KOPT-K1 (cell line): Measurements from ENCODE around the gene CERS6.

Source experiments
- H3K27ac ChIP-seq: fragments of 200-600 bp; sonication (generic); 2 replicates; pipeline ENCODE4 v1.5.1; 2016; ENCODE audit warnings: antibody characterized with exemption, mild to moderate bottlenecking, low read depth, low read length; ENCODE audit not compliant: poor library complexity, severe bottlenecking
- H3K36me3 ChIP-seq: fragments of 200-600 bp; sonication (generic); 2 replicates; pipeline ENCODE4 v1.5.1; 2017; ENCODE audit warnings: antibody characterized with exemption, mild to moderate bottlenecking, low read length, moderate library complexity; ENCODE audit not compliant: insufficient read depth
- H3K9me3 ChIP-seq: fragments of 200-600 bp; sonication (generic); 2 replicates; pipeline ENCODE4 v1.5.1; 2017; ENCODE audit warnings: antibody characterized with exemption, low read length, mild to moderate bottlenecking; ENCODE audit not compliant: insufficient read depth, poor library complexity, severe bottlenecking

Gene CERS6

GRCh38 chr2:168454737-168455644 is 1.1 kb upstream of the CERS6 start:
- H3K9me3 ChIP-seq, result no peaks in the 10 kb centered on the region
- peak overlapping the region; percentile 84 for H3K27ac ChIP-seq
- H3K36me3 ChIP-seq, result no peaks in the 10 kb centered on the region

- Histone ChIP-seq H3K27ac (peak overlapping the region; percentile 84), H3K9me3 (no peaks in the 10 kb centered on the region)
Measured at GRCh38 chr2:168456521-168457189, 583 bp downstream of the CERS6 start.

GRCh38 chr2:168457190-168457895 is 1.3 kb downstream of the CERS6 start:
- H3K27ac ChIP-seq, result peak overlapping the region; percentile 84
- H3K36me3 ChIP-seq, result no peaks in the 10 kb centered on the region
- H3K9me3 ChIP-seq, result no peaks in the 10 kb centered on the region

More at GRCh38 chr2:168456521-168457189, 583 bp downstream of the CERS6 start:
- no peaks in the 10 kb centered on the region for H3K36me3 ChIP-seq

- Histone ChIP-seq H3K27ac (peak overlapping the region; percentile 84), H3K36me3 (no peaks in the 10 kb centered on the region), H3K9me3 (no peaks in the 10 kb centered on the region)
Measured at GRCh38 chr2:168458139-168458538, 2.1 kb downstream of the CERS6 start.

GRCh38 chr2:168459256-168459655 is 3.2 kb downstream of the CERS6 start:
- Histone ChIP-seq H3K9me3 (no peaks in the 10 kb centered on the region), H3K36me3 (no peaks in the 10 kb centered on the region), H3K27ac (no peak overlapping the region)

- no peak overlapping the region for H3K27ac ChIP-seq
- H3K9me3 ChIP-seq, result no peaks in the 10 kb centered on the region
- H3K36me3 ChIP-seq, result no peaks in the 10 kb centered on the region
Measured at GRCh38 chr2:168460571-168460970, 4.5 kb downstream of the CERS6 start.

GRCh38 chr2:168461178-168461941 is 5.3 kb downstream of the CERS6 start:
- Histone ChIP-seq H3K36me3 (no peaks in the 10 kb centered on the region), H3K9me3 (no peaks in the 10 kb centered on the region), H3K27ac (no peak overlapping the region)

- H3K9me3 ChIP-seq, result no peaks in the 10 kb centered on the region
- no peak overlapping the region for H3K27ac ChIP-seq
- no peaks in the 10 kb centered on the region for H3K36me3 ChIP-seq
Measured at GRCh38 chr2:168461942-168462331, 5.9 kb downstream of the CERS6 start.

GRCh38 chr2:168462543-168463045 is 6.5 kb downstream of the CERS6 start:
- H3K9me3 ChIP-seq, result no peaks in the 10 kb centered on the region
- no peaks in the 10 kb centered on the region for H3K36me3 ChIP-seq
- no peak overlapping the region for H3K27ac ChIP-seq

GRCh38 chr2:168465594-168465993 is 9.5 kb downstream of the CERS6 start:
- Histone ChIP-seq H3K36me3 (no peaks in the 10 kb centered on the region), H3K9me3 (no peaks in the 10 kb centered on the region), H3K27ac (no peak overlapping the region)

- H3K27ac ChIP-seq, result peak overlapping the region; percentile 44
- no peaks in the 10 kb centered on the region for H3K36me3 ChIP-seq
- no peaks in the 10 kb centered on the region for H3K9me3 ChIP-seq
Measured at GRCh38 chr2:168466190-168466737, 10.2 kb downstream of the CERS6 start.

- Histone ChIP-seq H3K27ac (peak overlapping the region; percentile 44), H3K36me3 (no peaks in the 10 kb centered on the region; the same call in 1 of the 2 replicates), H3K9me3 (no peaks in the 10 kb centered on the region)
Measured at GRCh38 chr2:168466834-168467565, 10.9 kb downstream of the CERS6 start.

- Histone ChIP-seq H3K9me3 (no peaks in the 10 kb centered on the region), H3K27ac (peak overlapping the region; percentile 7), H3K36me3 (no peaks in the 10 kb centered on the region; the same call in 1 of the 2 replicates)
Measured at GRCh38 chr2:168467729-168468128, 11.7 kb downstream of the CERS6 start.
